Ascending aorta (tissue), 2 donors: ENCODE results near the gene OR1J2. TPM values are rescaled to one million over a fixed set of nuclear protein-coding genes. Genes with fewer than 3 reads are reported as not detected.

Experiments
- DNase-seq, 2 donors: peaks; one replicate each; pipeline ENCODE4 v3.0.0-alpha.2; 2019; ENCODE audit warnings: low spot score in 2 of 2
- H3K27ac ChIP-seq, 2 donors: fragments of 200-600 bp; sonication (generic); one replicate each; pipeline ENCODE4 v1.5.1; 2016 to 2017; ENCODE audit warnings: mild to moderate bottlenecking in 1 of 2
- H3K27me3 ChIP-seq: fragments of 200-600 bp; sonication (generic); one replicate; pipeline ENCODE4 v1.5.1; 2017
- H3K36me3 ChIP-seq, 2 donors: fragments of 200-600 bp; sonication (generic); one replicate each; pipeline ENCODE4 v1.5.1; 2016
- H3K4me1 ChIP-seq, 2 donors: fragments of 200-600 bp; sonication (generic); one replicate each; pipeline ENCODE4 v1.5.1; 2016 to 2017; ENCODE audit warnings: mild to moderate bottlenecking in 1 of 2
- H3K4me3 ChIP-seq, 2 donors: fragments of 200-600 bp; sonication (generic); one replicate each; pipeline ENCODE4 v1.5.1; 2016 to 2017; ENCODE audit warnings: mild to moderate bottlenecking in 1 of 2
- H3K9me3 ChIP-seq, 2 donors: fragments of 200-600 bp; sonication (generic); one replicate each; pipeline ENCODE4 v1.5.1; 2016
- intact Hi-C: fragments of 100-400 bp; cut with DNase I; formaldehyde crosslinking; loops from one replicate; pipeline ENCODE4 v1.15.1; 2023
- total RNA-seq: library from RNA; depleted of rRNA; stranded (reverse); fragments of >200 nt; gene quantifications from one replicate; pipeline ENCODE4 v1.1.0, GENCODE V29; 2016
- TF ChIP-seq, protein P1 (sequence below), 3 experiments: fragments of 200-600 bp in 2 of 3; fragments of 450-650 bp in 1 of 3; sonication (generic) in 2 of 3; IDR thresholded peaks; one replicate each; pipeline ENCODE4 v1.5.1; 2016 to 2019; ENCODE audit warnings: antibody characterized with exemption in 3 of 3, mild to moderate bottlenecking in 1 of 3, moderate library complexity in 1 of 3

Gene OR1J2, protein sequence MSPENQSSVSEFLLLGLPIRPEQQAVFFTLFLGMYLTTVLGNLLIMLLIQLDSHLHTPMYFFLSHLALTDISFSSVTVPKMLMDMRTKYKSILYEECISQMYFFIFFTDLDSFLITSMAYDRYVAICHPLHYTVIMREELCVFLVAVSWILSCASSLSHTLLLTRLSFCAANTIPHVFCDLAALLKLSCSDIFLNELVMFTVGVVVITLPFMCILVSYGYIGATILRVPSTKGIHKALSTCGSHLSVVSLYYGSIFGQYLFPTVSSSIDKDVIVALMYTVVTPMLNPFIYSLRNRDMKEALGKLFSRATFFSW
- not detected for total RNA-seq

DNA sequence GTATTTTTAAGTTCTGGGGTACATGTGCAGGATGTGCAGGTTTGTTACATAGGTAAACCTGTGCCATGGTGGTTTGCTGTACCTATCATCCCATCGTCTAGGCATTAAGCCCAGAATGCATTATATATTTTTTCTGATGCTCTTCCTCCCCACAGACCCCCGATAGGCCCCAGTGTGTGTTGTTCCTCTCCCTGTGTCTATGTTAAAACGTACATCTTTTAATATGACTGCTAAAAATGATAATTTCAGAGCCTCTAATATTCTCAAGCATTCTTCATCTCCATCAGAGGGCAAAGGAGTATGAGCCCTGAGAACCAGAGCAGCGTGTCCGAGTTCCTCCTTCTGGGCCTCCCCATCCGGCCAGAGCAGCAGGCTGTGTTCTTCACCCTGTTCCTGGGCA lies at the start of gene OR1J2:
Gene OR1J2, plus strand, starts transcription at position 301 of the 400 bp plus-strand sequence. Its CDS starts 0 bp downstream, at position 301.
- DNase-seq = no peak
- H3K9me3 ChIP-seq = no peaks in the 10 kb centered on the region
- H3K4me3 ChIP-seq = no peak within 1 kb of the TSS
- H3K36me3 ChIP-seq = no peaks in the 10 kb centered on the region
- intact Hi-C loops = no loop called here
- H3K4me1 ChIP-seq = no peaks in the 10 kb centered on the region
- H3K27me3 ChIP-seq = no peaks in the 10 kb centered on the region
- TF ChIP-seq, protein P1, sequence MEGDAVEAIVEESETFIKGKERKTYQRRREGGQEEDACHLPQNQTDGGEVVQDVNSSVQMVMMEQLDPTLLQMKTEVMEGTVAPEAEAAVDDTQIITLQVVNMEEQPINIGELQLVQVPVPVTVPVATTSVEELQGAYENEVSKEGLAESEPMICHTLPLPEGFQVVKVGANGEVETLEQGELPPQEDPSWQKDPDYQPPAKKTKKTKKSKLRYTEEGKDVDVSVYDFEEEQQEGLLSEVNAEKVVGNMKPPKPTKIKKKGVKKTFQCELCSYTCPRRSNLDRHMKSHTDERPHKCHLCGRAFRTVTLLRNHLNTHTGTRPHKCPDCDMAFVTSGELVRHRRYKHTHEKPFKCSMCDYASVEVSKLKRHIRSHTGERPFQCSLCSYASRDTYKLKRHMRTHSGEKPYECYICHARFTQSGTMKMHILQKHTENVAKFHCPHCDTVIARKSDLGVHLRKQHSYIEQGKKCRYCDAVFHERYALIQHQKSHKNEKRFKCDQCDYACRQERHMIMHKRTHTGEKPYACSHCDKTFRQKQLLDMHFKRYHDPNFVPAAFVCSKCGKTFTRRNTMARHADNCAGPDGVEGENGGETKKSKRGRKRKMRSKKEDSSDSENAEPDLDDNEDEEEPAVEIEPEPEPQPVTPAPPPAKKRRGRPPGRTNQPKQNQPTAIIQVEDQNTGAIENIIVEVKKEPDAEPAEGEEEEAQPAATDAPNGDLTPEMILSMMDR (IDR thresholded peaks at IDR 0.05) = no peak
- H3K27ac ChIP-seq = no peak within 1 kb of the TSS

DNA sequence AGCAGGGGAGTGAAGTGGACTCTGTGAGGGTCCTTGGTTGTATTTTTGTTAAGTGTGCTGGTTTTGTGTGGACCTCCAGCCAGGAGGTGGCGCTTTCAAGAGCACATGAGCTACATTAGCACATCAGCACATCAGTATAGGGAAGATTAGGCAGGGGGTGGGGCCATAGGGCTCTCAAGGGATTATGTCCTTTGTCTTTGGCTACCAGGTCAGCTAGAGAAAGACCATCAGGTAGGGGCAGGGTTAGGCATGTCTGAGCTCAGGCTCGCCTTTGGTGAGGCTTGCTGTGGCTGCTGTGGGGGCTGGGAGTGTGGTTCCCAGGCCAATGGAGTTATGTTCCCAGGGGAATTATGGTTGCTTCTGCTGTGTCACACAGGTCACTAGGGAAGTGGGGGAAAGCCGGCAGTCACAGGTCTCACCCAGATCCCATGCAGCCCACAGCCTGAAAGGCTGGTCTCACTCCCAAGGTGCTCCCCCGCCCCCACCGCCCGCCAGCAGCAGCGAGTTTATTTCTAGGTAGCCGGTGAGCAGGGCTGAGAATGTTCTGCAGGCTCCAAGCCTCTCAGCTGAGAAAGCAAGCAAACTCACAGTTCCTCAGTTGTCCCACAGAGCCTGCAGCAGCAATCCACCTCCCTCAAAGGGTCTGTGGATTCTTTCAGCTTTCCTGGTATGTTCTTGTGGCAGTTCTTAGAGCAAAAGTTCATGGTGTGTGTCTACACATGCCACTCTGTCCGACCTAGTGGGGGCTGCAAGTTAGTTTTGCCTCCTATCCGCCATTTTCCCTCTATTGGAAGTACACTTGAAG lies 46.6 kb upstream of the OR1J2 start:
- TF ChIP-seq, protein P1 (IDR thresholded peaks at IDR 0.05) = no peak
- Histone ChIP-seq H3K9me3 (no peaks in the 10 kb centered on the region), H3K27me3 (no peaks in the 10 kb centered on the region), H3K27ac (no peak overlapping the region), H3K36me3 (no peaks in the 10 kb centered on the region), H3K4me3 (peak overlapping the region; percentile 44 to 57), H3K4me1 (no peaks in the 10 kb centered on the region)
- intact Hi-C loops = loop anchor here (10.0 kb wide), 1 partner anchor 891 kb away; the partner anchor contains the start of gene CRB2
- no peak for DNase-seq

DNA sequence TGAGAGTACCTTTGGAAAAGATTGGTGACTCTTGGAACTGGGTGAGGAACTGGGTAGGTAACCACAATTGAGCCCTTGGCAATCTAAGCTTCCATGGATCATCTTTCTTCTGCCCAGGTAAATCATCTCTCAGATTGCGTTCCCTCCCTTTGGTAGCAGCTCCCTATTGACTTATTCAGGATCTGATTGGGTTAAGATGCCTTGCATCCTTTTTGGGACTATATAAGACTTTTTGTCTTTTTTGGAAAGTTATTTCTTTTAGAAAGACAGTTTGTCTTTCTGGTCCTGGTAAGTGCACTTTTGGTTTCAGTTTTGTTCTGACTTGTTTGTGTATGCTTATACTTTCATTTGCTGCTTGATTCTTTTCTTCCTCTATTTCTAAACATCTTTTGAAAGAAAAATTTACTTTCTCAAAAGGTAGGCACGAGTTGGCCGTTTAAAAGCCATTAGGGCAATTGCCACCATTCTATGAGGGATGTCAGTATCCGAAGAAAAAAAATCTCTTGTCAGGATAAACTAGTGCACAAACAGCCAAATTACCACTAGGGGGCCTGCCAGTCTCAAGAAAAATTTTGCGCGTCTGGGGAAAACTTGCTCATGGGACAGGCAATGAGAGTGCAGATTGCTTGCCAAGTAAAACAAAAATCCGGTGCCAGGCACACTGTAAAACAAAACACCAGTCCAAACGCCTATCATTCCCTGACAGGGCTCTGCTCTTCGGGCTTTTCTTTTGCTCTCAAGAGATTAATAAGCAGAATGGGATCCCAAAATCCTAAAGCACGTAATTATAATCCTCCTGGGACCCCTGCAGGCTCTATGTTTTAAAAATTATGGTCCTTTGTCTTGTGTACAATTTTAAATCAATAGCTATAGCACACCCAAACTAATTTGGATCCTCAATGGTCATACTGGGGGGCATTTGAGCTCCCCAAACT lies 45.7 kb upstream of the OR1J2 start:
- Histone ChIP-seq H3K9me3 (no peaks in the 10 kb centered on the region), H3K4me3 (peak overlapping the region; percentile 44 to 57), H3K36me3 (no peaks in the 10 kb centered on the region), H3K27ac (no peak overlapping the region), H3K27me3 (no peaks in the 10 kb centered on the region), H3K4me1 (no peaks in the 10 kb centered on the region)
- TF ChIP-seq, protein P1 (IDR thresholded peaks at IDR 0.05) = peak; percentile 55 to 75 (median 55)
- intact Hi-C loops = loop anchor here (1.0 to 10.0 kb wide), 2 partner anchors 345 to 890 kb away; partner anchors contain the start of gene CRB2
- DNase-seq = peak; percentile 16 to 88

DNA sequence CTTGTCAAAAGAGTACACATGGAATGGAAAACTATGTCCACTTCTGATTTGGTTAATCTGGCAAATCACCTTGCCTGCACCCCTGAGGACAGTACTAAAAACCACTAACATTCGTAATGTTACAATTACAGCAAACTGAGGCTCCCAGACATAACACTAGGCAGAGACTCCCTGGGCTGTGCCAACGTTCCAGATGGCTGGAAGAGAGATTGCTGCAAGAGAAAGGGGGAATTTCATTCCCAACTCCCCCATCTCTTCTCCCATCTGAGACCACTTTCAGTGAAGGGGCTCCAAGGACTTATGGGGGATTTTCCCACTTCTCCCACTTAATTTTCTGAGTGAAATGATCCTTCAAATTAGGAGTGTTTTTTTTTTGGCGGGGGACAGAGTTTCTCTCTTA lies 44.1 kb upstream of the OR1J2 start:
- no peak for DNase-seq
- Histone ChIP-seq H3K36me3 (no peaks in the 10 kb centered on the region), H3K4me3 (no peak overlapping the region), H3K4me1 (no peaks in the 10 kb centered on the region), H3K9me3 (no peaks in the 10 kb centered on the region), H3K27ac (no peak overlapping the region), H3K27me3 (no peaks in the 10 kb centered on the region)
- TF ChIP-seq, protein P1 (IDR thresholded peaks at IDR 0.05) = no peak
- intact Hi-C loops = loop anchor here (10.0 kb wide), 1 partner anchor 888 kb away; the partner anchor contains the start of gene CRB2

DNA sequence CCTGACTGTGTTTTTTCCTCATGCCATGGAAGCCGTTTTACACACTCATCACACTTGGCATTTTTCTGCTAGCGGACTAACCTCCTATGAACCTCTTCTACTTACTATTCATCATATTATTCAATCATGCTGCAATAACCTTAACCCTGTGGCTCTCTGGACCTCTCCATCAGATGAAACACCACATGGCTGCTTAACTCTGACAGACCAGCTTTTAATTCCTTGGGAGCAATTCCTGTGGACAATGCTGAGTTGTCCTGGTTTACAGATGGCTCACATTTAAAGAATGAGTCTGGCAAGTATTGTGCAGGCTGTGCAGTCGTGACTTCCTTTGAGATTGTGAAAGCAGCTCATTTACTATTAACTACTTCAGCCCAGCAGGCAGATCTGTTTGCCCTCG lies 41.9 kb upstream of the OR1J2 start:
- H3K27ac ChIP-seq = no peak overlapping the region
- TF ChIP-seq, protein P1 (IDR thresholded peaks at IDR 0.05) = no peak
- no peaks in the 10 kb centered on the region for H3K4me1 ChIP-seq
- no peaks in the 10 kb centered on the region for H3K27me3 ChIP-seq
- H3K9me3 ChIP-seq = no peaks in the 10 kb centered on the region
- DNase-seq = no peak
- intact Hi-C loops = loop anchor here (10.0 kb wide), 1 partner anchor 886 kb away; the partner anchor contains the start of gene CRB2
- H3K4me3 ChIP-seq = no peak overlapping the region
- no peaks in the 10 kb centered on the region for H3K36me3 ChIP-seq
